GM18907 (cell line): ENCODE results near the gene ZBTB1.
"Not testable (repeated sequence)": the region's sequence is repeated elsewhere in the genome, so short reads cannot be mapped to it uniquely, and the experiment has no call there.

Experiments used
- ATAC-seq: cut with Tn5 transposase; IDR thresholded peaks from one replicate; pipeline ENCODE4 v1.9.1; 2021; ENCODE audit warnings: mild to moderate bottlenecking, moderate library complexity; ENCODE audit not compliant: unreplicated experiment

ZBTB1 gene

GRCh38 chr14:64563696-64564095 lies 59.1 kb downstream of the ZBTB1 start:
- no peak for ATAC-seq

GRCh38 chr14:64566651-64567122 lies 62.1 kb downstream of the ZBTB1 start:
- no peak for ATAC-seq

- ATAC-seq = no peak
Observed at GRCh38 chr14:64569138-64569631, 64.6 kb downstream of the ZBTB1 start.

- ATAC-seq = not testable (repeated sequence)
Observed at GRCh38 chr14:64569646-64570045, 65.1 kb downstream of the ZBTB1 start.

GRCh38 chr14:64572386-64573104 lies 68.0 kb downstream of the ZBTB1 start:
- no peak for ATAC-seq

GRCh38 chr14:64573109-64573508 lies 68.5 kb downstream of the ZBTB1 start:
- ATAC-seq = no peak
